Measurements from ENCODE around the gene WDR3.

Gene WDR3

DNA sequence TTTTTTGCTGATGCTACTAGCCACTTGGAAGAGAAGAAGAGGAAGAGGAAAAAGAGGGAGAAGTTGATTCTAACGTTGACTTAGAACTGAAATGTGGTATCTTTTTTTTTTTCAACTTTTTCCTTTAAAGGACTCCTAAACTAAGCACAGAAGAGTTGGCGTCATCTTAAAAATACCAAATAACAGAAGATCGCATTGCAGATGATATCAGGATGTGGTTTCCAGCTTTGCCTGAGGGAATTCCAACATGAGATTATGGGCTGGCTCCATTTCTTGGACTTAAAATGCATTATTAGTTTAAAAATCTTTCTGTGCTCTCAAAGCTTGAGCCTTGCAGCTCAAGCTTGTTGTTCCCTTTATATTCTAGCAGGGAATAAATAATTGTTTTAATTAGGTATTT is 29.8 kb downstream of the WDR3 start:
- DNase-seq, result no peak

DNA sequence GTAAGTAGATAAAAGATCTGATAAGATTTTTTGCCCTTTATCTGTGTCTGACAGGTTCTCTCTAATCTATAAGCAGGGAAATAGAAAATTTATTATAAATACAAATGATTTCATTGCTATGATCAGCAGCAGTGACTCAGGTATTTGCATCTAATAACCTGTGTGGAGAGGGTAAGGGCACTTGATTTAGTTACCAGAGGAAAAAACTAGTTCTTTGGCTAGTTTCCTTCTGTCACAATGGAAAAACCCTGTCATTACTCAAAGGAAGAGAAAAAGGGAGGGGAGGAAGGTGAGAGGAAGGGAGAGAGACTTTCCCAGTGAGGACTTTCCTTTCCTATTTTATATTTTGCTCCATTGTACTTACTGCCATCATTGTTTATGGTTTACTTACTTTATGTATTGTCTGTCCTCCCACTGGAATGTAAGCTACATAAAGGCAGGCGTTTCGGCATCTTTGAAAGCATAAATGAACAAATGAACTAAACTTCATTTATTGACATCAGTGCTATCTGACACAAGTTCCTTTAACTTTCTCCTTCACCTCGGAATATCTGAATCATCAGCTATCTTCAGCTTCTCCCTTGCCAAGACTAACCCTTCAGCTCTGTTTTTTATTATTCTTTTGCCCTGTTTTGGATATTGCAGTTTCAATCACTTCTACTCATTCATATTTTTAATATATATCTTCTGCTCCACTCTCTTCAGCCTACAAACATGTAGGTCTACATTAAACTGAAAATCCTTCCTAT is 34.9 kb downstream of the WDR3 start:
- DNase-seq, result no peak

DNA sequence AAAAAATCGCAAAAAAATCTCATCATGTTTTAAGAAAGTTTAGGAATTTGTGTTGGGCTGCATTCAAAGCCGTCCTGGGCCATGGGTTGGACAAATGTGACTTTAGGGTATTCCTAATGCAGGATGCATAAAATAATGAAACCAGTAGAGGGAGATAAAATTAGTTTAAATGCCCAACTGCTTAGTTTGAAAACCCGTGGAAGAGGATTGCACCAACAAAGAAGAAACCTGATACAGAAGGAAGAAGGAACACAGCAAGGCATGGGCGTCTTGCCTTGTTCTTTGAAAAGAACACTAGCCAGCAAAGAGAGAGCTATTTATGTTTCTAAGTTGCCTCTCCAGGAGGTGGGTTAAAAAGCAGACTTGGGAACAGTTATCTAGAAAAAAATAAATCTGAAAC is 37.9 kb downstream of the WDR3 start:
- DNase-seq, result no peak

DNA sequence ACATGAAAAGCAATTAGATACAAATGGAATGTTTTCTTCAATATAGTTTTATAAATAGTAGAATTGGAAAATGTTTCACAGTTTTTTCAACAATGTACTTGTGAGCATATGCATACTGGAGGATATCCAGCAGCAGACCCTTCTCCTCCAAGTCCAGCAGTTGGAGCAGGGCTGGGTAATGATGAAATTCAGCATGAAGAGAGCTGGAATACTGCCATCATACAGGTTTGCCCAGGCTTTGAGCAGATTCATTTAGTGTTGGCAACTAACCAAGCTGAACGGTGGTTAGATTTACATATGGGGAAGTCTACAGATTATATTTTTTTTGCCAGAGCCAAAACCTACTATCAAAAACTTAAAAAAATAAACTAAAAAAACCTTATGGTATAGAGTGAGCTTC is 38.3 kb downstream of the WDR3 start:
- no peak for DNase-seq

DNA sequence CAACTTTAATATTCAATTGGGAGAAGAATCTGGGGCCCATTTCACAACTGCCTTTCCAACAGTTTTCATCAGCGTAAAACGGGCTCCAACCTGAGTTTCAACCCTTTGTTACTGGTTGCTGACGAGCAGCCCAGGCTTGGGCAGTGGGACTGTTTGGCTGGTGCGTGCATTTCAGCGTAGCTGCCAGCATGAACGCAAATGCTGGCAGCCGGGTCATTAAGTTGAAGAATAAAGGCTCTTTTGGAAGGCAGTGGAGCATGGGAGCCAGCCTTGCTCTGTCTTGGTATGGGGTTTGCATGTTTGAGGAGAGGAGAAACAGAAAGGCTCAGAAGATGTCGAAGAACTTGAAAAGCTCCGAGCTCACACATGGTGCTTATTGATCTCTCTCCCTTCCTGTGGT is 40.7 kb downstream of the WDR3 start:
- no peak for DNase-seq

DNA sequence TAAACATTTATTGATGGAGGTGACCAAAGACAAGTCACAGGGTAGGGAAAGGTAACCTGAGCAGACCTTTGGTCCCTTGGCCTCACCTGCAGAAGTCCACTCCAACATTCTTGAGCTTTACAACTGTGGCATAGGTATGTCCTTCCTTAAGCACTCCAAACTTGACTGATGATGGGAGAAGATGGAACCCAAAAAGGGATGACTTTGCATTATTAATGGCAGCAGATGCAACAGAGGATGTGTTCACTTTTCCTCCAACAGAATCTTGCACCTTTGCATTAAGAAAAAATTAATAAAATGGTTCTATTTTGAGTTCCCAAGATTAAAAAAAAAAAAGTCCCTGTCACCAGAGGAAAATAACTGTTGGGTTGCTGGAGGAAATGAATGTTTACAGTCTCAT is 42.2 kb downstream of the WDR3 start:
- no peak for DNase-seq

DNA sequence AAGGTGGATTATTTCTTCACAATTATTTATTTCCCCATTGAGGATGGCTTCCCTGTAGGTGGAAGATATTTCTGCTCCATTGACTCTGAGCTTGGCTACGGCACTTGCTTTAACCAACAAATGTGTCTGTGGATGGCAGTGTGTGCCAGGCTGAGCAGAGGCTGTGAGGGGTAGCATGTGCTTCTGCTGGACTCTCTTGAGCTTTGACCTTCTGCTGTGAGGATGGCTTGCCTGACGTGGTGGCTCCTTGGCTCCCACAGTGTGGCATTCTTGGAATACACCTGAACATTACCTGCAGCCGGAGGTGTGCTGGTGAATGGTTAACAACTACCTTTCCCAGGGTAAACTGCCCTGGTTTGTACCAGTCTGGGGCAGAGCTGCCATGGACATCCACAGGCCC is 46.8 kb downstream of the WDR3 start:
- no peak for DNase-seq

DNA sequence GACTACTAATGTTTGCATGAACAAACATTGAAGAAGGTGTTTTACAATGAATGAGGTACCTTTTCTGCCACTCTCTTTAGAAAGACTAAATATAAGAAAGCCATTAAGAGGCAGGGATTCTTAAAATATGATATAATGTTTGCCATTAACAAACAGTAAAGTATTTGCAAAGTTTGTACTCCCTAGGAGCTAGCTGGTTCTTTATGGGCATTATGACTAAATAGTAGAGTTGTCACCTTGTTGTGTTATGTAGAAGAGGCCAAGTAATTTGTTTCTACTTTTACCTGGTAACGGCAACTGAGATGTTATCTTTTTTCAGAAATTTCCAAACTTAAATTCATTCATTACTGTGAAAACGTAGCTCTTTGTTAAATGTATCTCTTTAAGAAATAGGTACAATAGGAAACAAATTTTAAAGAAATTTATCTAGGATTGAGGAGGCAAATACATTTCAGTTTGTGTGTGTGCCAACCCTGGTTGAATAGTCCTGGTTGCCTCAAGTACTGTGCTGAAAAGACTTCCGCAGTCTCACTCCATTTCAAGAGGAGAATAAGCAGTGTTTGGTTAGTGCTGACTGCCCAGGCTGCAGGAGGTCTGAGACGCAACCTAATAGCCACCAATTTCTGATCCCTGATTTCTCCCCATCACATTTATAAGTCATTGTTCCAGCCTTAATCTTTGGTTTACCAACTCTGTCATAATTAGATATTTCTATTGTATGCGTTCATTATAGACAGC is 52.1 kb downstream of the WDR3 start:
- no peak for DNase-seq

DNA sequence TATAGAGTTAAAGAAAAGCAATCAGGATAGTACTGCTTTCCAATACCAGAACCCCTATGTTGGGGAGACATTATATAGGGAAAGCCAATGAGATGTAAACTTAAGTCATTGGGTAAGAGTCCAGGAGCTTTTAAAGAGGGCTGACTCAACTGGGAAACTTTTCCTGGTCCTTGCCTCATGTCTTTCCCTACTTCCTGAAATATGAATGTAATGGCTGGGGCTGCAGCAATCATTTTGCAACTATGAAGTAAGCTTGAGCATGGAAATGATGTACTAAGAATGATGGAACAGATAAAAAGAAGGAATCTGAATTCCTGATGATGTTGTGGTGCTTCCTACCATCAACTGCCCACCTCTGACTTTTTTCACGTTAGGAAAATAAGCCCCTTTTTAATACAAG is 55.7 kb downstream of the WDR3 start:
- no peak for DNase-seq

DNA sequence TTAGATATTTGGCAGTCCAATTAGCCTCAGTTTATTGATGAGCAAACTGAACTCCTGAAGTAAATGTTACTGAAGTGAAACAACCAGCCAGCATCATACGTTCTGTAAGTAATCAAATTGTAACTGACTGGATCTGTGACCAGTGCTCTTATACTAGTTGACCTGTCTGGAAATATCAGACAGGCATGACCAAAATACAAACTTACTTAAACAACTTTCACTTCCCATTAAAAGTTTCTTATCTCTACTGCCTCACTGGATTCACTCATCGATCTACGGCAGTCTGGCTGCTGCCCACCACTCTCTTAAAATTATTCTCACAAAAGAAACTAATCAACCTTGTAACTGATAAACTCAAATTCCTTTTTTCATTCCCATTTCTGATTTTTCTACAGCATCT is 56.4 kb downstream of the WDR3 start:
- no peak for DNase-seq

DNA sequence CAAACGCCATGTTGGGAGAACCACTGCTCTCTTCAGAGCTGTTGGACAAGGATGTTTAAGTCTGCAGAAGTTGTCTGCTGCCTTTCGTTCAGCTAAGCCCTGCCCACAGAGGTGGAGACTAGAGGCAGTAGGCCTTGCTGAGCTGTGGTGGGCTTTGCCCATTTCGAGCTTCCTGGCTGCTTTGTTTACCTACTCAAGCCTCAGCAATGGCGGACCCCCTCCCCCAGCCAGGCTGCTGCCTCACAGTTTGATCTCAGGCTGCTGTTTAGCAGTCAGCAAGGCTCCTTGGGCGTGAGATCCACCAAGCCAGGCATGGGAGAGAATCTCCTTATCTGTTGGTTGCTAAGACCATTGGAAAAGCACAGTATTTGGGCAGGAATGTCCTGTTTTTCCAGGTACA is 74.8 kb downstream of the WDR3 start:
- no peak for DNase-seq

DNA sequence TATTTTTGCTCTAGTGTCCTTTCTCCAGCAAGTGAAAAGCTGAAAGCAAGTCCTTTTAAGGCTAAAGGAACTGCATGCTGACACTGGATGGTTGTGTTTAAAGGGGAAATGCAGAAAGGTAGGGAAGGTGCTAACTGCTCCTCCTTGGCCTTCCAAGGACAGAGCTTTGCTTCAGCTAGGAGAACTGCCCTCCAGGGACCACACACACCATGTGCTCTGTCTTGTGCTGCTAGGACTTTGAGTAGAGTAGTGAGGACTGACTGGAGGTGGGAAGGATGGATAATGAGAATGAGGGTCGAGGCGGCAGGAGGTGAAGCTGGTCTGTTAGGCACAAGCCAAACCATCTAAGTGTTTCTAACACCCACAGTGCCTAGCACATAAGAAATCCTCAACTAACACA is 77.9 kb downstream of the WDR3 start:
- no peak for DNase-seq

DNA sequence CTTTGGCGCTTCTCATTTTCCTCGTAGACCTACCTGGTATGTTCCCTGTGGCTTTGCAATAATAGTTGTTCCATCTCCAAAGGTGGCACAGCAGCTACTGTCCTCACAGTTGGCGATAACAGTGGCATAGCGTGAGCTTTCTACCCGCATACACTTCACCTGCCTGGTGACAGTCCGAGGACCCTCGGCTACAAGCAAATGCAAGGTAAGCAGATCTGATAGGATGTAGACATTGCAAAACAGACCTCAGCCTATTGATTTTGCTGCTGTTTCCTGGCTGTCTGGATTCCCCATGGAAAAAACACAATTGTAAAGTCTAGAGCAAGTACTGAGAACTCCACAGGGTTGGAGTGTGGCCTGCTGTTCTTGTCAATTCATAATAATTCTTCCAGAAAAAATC is 78.5 kb downstream of the WDR3 start:
- no peak for DNase-seq

DNA sequence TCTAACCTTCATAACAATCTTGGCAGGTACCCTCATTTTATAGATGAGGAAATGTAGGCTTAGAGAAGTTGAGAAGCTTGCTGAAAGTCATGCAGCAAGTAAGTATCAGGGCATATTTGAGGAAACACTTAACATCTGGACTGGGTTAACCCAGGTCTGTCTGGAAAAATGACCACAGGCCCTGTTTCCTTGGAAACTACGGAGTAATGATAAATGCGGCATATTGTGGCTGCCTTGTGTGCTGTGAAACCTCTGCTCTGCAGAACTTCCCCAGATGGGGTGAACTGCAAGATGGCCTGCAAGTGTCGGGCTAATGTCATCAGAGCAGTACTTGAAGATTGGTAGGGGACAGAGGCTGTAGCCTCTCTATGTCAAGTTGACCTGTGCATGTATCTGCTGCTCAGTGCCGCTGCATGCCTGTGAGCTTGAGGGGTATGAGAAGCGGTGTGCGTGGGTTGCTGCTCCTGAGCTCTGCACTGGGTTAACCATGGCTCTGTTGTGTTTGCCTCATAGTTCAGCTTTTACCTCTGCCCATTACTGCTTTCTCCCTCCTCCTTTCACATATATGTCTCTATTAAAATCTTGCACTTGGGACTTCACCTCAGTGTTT is 83.1 kb downstream of the WDR3 start:
- DNase-seq, result no peak

DNA sequence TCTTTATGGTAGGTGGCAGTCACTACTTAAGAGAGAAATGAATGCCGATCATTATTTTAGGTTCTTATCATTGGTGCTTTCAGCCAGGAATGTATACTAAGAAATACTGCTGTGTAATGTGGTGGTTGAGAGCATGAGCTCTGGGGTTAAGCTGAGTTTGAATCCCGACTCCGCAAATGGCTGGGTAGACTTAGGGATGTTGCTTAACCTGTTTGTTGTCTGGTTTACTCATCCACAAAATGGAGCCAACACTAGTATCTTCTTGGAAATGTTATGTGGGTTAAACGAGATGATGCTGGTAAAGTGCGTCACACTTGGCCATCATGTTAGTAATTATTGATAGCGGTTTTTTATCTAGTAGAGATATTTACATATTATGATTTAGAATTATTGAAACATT is 83.8 kb downstream of the WDR3 start:
- DNase-seq, result no peak

DNA sequence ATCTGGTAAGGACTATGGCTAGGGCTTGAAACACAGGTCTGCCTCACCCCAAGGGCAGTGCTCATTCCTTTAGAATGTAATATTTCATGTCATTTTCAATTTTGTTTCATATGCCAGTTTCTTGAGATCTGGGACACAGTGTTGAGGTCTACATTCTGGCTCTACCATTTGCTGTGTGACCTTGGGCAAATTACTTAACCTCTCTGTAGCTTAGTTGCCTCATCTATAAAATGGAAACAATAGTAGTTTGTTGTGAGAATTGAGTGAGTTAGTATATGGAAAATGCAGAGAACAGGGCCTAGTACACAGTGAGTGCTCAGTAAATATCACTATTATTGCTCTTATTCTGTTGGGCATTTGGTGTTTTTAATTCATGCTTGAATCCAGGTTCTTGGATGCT is 84.4 kb downstream of the WDR3 start:
- no peak for DNase-seq
